ENCODE results near the gene MCCD1.
"Not testable (repeated sequence)": the region's sequence is repeated elsewhere in the genome, so short reads cannot be mapped to it uniquely, and the experiment has no call there.

The MCCD1 gene, protein sequence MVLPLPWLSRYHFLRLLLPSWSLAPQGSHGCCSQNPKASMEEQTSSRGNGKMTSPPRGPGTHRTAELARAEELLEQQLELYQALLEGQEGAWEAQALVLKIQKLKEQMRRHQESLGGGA

DNA sequence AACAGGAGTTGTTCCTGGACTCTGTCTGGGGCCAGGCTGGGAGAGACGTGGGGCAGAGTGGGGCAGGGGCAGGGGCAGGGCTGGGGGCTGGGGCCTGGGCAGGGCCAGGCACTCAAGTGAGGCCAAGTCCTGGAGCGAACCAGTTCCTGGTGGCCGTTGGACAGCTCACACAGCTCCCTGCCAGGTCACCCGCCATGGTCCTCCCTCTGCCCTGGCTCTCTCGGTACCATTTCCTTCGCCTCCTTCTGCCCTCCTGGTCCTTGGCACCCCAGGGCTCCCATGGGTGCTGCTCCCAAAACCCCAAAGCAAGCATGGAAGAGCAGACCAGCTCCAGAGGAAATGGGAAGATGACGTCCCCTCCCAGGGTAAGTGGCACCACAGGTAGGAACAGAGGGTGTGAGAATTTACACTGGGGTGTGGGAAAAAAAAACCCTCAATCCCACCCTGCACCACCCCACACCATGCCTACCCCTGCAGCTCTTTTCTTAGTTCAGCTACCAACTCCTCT, at the start of gene MCCD1:
Gene MCCD1, plus strand, starts transcription at position 142 of the 508 bp plus-strand sequence. Its CDS starts 53 bp downstream, at position 195.
- no peak for DNase-seq

DNA sequence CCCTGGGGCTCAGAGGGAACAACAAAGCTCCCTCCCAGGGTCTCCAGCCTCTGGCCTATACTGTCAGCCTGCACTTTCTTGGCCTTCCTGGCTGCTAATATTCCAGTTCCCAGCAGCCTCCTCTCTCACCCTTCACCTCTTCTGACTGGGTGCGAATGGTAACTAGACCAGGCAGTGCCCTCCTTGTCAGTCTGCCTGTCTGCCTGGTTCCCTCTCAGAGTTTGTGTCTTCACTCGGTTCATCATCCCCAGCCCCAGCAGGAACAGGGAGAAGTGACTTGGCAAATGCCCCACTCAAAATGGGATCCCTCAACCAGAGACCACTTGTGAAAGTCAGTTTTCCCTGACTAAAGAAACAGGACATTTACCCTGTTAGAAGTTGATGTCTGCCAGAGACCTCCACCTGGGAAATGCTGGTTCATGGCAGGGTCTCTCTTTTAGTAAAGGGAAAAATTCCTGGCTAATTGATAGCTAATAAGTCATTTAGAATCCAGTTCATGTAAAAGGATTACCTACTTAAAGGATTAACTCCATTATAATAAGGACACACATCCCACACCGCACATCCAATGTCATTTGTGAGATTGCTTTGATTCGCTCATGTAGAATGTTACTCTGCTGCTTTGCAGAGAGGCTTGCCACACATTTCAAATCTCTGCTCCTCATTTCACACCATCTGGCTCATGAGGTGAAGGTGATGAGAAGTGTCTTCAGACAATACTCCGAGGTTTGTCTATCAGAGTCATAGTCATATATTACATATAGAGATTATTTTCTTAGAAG, 49.4 kb upstream of the MCCD1 start:
- DNase-seq, result no peak

- DNase-seq, result no peak
Observed at GRCh38 chr6:31479933-31480535, 48.7 kb upstream of the MCCD1 start.

DNA sequence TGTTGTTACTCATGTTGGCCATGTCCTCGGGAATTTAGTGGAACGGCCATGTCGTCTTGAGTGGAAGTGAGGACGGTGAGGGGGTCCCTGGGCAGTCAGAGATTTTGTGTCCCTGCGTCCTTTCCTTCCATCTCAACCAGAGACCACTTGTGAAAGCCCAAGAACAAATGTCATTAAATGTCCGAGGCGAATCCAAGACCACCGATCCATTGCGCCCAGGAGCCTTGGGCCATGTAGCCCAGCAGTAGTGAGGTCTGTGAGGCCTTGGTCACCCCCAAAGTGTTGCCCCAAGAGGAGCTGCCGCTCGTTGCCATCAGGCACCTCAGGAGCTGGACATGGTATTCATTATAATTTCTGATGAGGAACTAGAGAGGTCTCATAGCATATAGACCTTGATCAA, 48.2 kb upstream of the MCCD1 start:
- DNase-seq, result no peak

GRCh38 chr6:31483392-31483791, 45.4 kb upstream of the MCCD1 start:
- DNase-seq, result no peak

DNA sequence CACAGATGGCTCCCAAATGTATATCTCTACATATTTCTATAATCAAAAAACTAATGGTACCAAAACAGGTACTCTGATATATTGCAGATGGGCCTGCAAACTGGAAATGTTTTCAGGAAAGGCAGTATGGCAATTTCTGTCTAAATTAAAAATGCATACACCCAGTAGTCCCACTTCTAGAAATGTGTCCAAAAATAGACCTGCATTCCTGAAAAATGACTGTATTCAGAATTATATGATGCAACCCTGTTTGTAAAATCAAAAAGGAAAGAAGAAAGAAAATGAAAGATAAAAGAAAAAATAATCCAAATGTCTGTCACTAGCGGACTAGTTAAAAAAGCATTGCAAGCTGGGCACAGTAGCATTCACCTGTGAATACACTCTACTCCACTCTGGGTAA, 43.7 kb upstream of the MCCD1 start:
- DNase-seq, result no peak

- DNase-seq, result not testable (repeated sequence)
Observed at GRCh38 chr6:31486065-31486837, 42.5 kb upstream of the MCCD1 start.

DNA sequence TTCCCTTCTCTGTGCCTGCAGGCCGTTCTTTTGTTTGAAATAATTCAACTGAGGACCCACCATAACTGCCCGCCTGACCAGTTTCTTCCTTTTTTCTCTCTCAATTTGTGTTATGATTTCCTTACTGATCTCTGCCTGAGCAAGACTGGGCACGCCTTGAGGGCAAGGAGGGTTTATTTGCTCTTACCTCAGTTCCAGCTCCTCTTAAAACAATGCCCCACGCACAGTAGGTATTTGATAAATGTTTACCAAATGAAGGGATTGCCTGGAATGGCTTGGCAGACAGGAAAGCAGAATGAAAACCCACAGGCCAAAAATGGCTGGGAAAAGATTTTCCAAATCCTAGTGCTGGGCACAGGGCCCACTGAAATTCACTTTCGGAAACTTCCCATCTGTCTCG, 41.1 kb upstream of the MCCD1 start:
- DNase-seq, result not testable (repeated sequence)

GRCh38 chr6:31489086-31489485, 39.7 kb upstream of the MCCD1 start:
- DNase-seq, result no peak

- DNase-seq, result no peak
Observed at GRCh38 chr6:31490115-31490873, 38.5 kb upstream of the MCCD1 start.

DNA sequence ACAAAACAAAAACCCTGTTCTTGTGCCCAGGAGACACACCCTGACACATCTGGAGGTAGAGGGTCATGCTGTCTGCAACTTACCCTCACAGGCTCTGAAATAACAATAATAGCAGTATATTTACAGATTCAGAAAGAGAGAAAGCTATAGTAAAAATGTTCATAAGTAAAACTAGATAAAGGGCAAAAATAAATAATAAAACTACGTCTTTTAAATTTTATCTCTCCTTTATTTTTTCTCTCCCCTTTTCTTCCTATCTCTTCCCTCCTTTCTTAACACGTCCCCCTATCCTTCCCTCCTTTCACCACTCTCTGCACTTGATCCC, 35.2 kb upstream of the MCCD1 start:
- not testable (repeated sequence) for DNase-seq

- no peak for DNase-seq
Observed at GRCh38 chr6:31493875-31494694, 34.7 kb upstream of the MCCD1 start.

- no peak for DNase-seq
Observed at GRCh38 chr6:31495580-31495979, 33.2 kb upstream of the MCCD1 start.

DNA sequence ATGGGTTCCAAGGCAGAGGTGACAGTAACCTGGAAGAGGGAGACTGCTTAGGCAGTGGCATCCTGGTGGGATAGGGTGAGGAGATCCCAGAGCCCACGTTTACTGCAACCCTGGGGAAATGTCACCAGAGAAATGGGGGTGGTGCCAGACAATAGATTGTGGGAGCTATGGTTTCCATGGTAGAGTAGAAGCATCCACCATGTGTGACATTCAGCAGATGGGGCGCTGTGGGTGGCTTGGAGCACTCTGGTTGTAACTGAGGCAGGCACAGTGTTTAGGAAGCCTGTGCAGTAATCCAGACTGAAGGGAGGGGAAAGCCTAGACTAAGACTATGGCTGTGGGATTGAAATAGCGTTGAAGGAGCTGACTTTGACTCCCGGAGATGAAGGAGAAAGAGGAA, 31.9 kb upstream of the MCCD1 start:
- DNase-seq, result not testable (repeated sequence)

DNA sequence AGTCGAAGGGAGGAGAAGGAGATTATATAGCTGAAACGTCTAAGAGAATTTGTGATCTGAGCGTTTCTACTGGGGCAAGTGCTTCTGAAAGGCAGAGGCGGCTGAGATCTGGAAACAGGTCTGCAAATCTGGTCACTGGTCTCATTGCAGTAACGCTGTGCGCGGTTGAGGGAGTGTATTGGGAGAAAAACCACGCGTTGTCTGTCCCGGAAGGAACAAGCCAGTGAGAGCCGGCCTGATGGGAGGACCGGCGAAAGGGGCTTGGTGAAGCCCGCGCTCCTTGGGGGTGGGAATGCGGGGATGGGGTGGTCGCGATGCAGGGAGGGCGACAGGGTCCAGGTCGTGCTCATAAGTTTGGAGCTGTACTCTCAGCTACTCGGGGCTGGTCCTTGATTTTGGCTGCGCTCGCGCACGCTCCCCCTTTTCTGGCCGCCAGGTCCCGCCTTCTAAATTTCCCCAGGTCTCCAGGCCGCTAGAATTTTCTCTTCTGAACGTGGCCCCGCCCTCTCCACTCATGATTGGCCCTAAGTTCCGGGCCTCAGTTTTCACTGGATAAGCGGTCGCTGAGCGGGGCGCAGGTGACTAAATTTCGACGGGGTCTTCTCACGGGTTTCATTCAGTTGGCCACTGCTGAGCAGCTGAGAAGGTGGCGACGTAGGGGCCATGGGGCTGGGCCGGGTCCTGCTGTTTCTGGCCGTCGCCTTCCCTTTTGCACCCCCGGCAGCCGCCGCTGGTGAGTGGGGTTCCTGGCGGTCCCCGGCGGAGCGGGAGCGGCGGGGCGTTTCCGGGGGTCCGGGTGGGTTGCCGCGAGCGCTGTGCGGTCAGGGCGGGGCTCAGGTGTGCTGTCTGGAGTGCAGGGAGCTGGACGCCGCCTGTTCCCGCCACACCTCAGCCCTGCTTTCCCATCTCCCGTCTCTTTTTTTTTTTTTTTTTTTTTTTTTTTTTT, 31.0 kb upstream of the MCCD1 start, which contains the start of gene MICB:
Gene MICB, plus strand, starts transcription at position 615 of the 946 bp plus-strand sequence. Its CDS starts 49 bp downstream, at position 664.
- no peak for DNase-seq

DNA sequence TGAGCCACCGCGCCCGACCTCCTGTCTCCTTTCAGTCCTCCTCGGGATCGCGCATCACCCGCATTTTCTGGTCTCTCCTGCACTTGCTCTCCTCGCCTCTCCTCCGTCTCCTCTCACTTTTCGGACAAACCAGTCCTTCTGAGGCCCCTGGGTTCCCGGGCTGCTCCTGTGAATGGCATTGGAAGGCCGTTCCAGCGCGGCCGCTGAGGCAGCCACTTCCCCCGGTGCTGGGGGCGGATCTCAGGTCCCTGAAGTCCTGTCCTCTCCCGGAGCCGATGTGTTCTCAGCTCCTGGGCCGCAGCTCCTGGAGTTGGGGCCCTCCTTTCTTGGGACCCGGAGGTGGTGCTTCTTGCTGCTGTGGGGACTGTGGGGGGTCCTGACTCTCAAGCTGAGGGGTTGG, 30.0 kb upstream of the MCCD1 start:
- DNase-seq, result no peak

DNA sequence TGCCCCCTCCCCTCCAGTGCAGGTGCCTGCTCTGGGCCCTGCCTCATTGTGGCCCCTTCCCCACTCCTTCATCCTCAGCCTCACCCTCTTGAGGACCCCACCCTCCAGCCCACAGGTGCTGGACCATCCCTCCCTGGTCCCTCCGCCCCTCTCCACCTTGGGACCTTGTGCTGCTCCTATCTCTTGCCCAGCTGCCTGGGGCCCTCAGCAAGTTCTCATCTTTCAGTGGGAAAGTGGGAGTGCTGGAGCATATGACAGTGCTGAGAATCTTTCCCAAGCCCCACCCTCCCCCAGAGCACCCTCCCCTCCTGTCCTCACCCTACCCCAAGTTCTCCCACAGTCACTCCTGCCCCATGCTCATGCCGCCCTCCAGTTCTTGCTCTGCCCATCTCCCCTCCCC, 29.1 kb upstream of the MCCD1 start:
- not testable (repeated sequence) for DNase-seq

GRCh38 chr6:31502586-31502985, 26.2 kb upstream of the MCCD1 start:
- DNase-seq, result no peak

- not testable (repeated sequence) for DNase-seq
Observed at GRCh38 chr6:31509036-31509435, 19.7 kb upstream of the MCCD1 start.

GRCh38 chr6:31510007-31510406, 18.8 kb upstream of the MCCD1 start:
- no peak for DNase-seq

All from NCI-H1417 treated with DMSO at 0.1 percent for 48 hours (cell line).